NCI-H460 (cell line): Measurements from ENCODE around the gene ALDH3A1. TPM values are rescaled to one million over a fixed set of nuclear protein-coding genes. Genes with fewer than 3 reads are reported as not detected.

Source experiments
- DNase-seq: peaks from one replicate; pipeline ENCODE4 v3.0.0-alpha.2; 2016; ENCODE audit warnings: low read depth; ENCODE audit errors: extremely low read depth
- total RNA-seq: library from RNA; depleted of rRNA; stranded (reverse); fragments of >200 nt; shearing (Covaris generic); gene quantifications from 2 replicates; pipeline ENCODE4 v1.2.3, GENCODE V29; 2014

Gene ALDH3A1
- total RNA-seq, 1 experiment from 2014 or later: 403 TPM

- DNase-seq: peak; percentile 73
These were observed 14.4 kb upstream of the ALDH3A1 start for GRCh38 chr17:19762515-19762961.

GRCh38 chr17:19760746-19761145, 12.6 kb upstream of the ALDH3A1 start:
- no peak for DNase-seq

- no peak for DNase-seq
These were observed 11.8 kb upstream of the ALDH3A1 start for GRCh38 chr17:19759568-19760549.

DNA sequence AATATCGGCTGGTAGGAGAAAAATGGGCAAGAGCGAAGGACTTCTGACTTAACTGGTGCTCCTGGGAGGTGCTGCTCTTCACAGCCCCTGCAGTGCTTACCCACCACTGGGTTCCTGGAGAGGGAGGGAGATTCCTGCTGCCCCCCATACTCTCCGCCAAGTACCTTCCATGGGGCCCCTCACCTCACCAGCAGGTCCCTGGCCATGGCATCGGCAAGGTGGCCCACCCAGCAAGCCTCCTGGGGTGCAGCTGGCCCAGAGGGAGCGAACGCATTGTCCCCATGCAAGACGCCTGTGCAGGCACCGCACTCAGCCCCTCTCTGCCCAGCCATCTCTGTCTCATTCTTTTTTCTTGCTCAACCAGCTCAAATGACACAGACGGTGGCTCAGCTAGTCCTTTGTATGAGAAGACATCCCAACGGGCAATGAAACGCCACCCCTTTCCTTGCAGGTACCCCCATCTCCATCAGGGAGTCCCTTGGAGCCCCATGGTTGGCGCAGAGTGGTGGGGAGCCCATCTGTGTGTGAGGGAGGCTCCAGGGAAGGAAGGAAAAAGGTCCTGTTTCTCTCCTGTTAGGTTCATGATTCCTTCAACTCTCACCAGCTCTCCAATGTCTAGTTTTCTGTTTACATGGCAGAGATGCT, 9.6 kb upstream of the ALDH3A1 start:
- DNase-seq: no peak

DNA sequence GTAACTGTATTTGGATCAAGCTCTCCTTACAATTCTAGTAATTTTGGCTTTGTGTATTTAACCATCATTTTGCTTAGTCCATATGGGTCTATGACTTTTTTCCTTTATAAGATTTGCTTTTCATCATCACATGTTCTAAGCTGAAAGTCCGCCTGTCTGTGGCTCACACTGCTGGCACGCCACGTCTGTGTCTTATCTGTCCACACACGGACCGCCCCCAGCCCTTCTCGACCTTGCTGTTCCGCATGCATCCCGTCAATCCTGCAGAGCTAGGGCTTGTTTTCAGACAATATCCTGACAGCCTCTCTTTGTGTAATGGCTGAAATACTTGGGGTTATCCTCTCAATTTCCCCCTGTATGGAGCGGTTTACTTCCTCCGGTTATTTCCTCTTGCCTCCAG, 8.4 kb upstream of the ALDH3A1 start:
- DNase-seq: no peak

- no peak for DNase-seq
These were observed 7.9 kb upstream of the ALDH3A1 start for GRCh38 chr17:19755821-19756510.

GRCh38 chr17:19755392-19755791, 7.3 kb upstream of the ALDH3A1 start:
- DNase-seq: no peak

DNA sequence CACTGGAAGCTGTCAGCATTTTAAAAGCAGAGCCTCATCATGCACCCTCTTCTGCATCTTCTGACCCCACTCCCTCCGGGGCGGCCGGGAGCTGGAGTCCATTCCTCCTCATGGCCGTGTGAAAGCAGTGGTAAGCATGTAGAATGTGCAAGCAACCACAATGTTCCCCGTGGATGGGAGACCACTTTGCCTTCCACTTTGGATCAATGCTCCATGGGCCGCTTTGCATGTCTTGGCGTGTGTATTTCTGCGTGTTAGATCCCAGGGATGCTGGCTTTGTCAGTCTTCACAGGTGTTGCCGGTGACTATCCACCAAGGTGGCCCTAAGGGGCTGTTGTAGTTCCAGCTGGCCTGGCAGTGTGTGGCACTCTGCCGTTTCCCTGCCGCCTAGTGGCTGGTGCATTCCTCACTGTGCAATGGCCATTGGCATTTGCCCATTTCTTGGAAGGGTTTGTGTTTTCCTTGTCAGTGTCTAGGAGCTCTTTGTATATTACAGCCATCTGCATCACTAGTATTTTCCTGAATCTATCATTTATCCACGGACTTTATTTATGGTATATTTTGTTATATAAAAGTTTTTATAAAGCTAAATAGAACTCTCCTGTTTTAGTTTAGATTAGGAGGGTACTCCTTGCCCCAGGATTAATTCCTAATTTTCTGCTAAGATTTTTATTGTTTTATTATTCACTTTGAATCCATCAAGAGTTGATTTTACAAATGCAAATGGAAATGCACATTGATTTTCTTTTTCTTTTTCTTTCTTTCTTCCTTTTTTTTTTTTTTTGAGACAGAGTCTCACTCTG, 5.8 kb upstream of the ALDH3A1 start:
- peak; percentile 87 for DNase-seq

- DNase-seq: peak; percentile 98
These were observed 5.0 kb upstream of the ALDH3A1 start for GRCh38 chr17:19753051-19753509.

- DNase-seq: no peak
These were observed 4.3 kb upstream of the ALDH3A1 start for GRCh38 chr17:19752216-19753050.

- no peak for DNase-seq
These were observed 2.7 kb upstream of the ALDH3A1 start for GRCh38 chr17:19750835-19751234.

- no peak for DNase-seq
These were observed 2.0 kb upstream of the ALDH3A1 start for GRCh38 chr17:19750020-19750572.

GRCh38 chr17:19748807-19749193, 702 bp upstream of the ALDH3A1 start:
- DNase-seq: no peak

- no peak for DNase-seq
These were observed 859 bp downstream of the ALDH3A1 start for GRCh38 chr17:19747159-19747719.

- no peak for DNase-seq
These were observed 1.6 kb downstream of the ALDH3A1 start for GRCh38 chr17:19746517-19746916.

- DNase-seq: peak; percentile 81
These were observed 3.0 kb downstream of the ALDH3A1 start for GRCh38 chr17:19744922-19745757.

DNA sequence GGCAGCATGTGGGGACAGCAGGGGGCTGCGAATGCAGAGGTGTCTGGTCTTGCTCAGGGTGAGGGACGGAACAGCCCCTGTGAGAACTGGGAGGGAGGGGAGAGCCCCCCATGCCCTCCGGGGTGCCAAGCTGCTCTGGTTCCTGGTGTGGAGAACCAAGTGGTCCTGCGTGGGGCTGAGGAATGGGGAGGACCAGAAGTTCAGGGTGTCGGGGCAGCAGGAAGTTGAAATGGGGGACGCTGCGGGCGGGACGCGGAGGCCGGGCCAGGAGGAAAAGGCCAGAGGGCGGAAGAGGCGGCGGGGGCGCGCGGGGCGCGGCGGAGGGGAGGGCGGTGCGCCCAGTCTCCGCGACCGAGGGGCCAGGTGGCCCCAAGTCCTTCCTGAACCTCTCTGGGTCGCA, 3.6 kb downstream of the ALDH3A1 start:
- DNase-seq: no peak
